Measurements from ENCODE around the gene CLNS1A. TPM values are rescaled to one million over a fixed set of nuclear protein-coding genes. Genes with fewer than 3 reads are reported as not detected.

The CLNS1A gene
- total RNA-seq, 1 donor from 2014 or later = 167 TPM

DNA sequence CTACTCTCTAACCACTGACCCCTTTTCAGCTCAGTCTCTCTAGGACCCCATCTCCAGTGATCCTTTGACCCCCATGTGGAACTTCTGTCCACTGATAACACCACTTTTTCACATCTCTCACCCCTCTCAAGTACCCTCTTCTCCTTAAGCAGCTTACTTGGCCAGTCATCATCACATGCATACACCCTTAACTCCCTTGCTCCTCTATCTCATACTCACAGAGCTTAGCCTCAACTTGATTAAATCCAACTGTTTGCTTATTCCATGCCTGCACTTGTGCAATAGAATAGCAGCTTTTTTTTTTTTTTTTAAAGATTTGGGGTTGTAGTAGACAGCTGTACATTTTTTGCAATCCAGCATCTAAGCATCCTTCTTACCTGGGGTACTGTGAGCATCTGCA, 25.7 kb downstream of the CLNS1A start:
- TF ChIP-seq CTCF (conservative IDR thresholded peaks at IDR 0.05) = no peak
- H3K4me1 Mint-ChIP-seq = no peaks in the 10 kb centered on the region
- H3K27ac Mint-ChIP-seq (ENCODE audit: unreplicated experiment) = no peak overlapping the region
- H3K27me3 Mint-ChIP-seq (ENCODE audit: low read depth) = no peaks in the 10 kb centered on the region
- peaks cover 10% of the 10 kb centered on the region for H3K36me3 Mint-ChIP-seq (ENCODE audit: low read depth)
- H3K9me3 Mint-ChIP-seq = no peaks in the 10 kb centered on the region
- no peak for DNase-seq (ENCODE audit: low read depth, low spot score)
- no peak overlapping the region for H3K4me3 Mint-ChIP-seq

DNA sequence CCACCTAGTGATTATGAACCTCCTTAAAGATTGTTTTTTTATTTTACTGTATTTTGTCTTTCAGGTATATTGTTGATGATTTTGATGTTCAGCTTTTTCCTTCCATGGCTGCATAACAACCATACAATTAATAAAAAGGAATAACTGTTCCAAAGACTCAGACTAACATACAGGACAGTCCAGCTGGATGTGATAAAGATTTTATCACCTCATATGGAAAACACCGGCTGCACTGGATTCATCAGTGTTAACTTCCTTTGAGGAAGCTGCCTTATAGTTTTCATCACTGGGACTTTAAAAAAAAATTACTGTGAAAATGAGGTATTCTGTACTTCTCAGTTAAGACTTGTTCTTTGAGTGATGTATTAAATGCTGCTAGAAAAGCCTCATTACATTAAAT, 28.4 kb downstream of the CLNS1A start:
- Mint-ChIP-seq H3K27me3 (ENCODE audit: low read depth) (no peaks in the 10 kb centered on the region), H3K4me1 (no peaks in the 10 kb centered on the region), H3K9me3 (no peaks in the 10 kb centered on the region), H3K27ac (ENCODE audit: unreplicated experiment) (no peak overlapping the region), H3K4me3 (no peak overlapping the region), H3K36me3 (ENCODE audit: low read depth) (peaks cover 8% of the 10 kb centered on the region)
- TF ChIP-seq CTCF (conservative IDR thresholded peaks at IDR 0.05) = no peak
- no peak for DNase-seq (ENCODE audit: low read depth, low spot score)

GRCh38 chr11:77604281-77604680, 33.3 kb downstream of the CLNS1A start:
- no peak overlapping the region for H3K27ac Mint-ChIP-seq (ENCODE audit: unreplicated experiment)
- DNase-seq (ENCODE audit: low read depth, low spot score) = no peak
- peaks cover 19% of the 10 kb centered on the region for H3K4me1 Mint-ChIP-seq

DNA sequence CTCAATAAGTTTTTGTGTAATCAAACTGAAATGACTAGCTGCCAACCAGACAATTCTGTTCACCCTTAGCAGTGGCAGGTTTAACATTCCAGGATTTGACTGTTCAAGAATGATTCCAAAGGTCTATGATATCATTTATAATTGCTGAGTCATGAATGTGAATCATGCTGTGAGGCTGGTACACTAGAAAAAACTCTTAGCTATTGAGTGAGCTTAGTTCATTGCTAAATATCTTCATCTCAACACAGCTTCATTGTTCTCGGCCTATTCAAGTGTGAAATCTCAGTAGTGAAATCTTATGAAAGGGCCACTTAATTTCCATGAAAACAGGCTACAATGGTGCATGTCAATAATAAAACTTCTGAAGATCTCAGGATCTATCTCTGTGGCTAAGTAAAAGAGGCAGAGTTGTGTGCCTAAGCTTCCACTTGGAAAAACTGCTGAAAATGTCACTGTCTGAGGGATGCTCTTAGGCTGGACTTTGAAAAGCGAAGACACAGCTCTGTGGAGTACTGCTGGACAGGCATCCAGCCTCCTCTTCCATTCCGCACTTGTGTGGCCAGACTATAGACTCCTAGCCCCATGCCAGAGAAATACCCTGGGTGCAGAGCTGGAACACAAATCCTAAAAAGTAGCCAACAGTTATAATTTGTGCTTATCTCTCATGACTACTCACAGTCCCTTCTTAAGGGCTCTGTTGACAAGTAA, 35.1 kb downstream of the CLNS1A start:
- H3K36me3 Mint-ChIP-seq (ENCODE audit: low read depth) = peaks cover 3% of the 10 kb centered on the region
- no peaks in the 10 kb centered on the region for H3K27me3 Mint-ChIP-seq (ENCODE audit: low read depth)
- no peak for DNase-seq (ENCODE audit: low read depth, low spot score)
- TF ChIP-seq CTCF (conservative IDR thresholded peaks at IDR 0.05) = no peak
- H3K27ac Mint-ChIP-seq (ENCODE audit: unreplicated experiment) = peak overlapping the region; percentile 74
- peak overlapping the region; percentile 12 for H3K4me3 Mint-ChIP-seq
- no peaks in the 10 kb centered on the region for H3K9me3 Mint-ChIP-seq
- H3K4me1 Mint-ChIP-seq = peaks cover 19% of the 10 kb centered on the region

More at GRCh38 chr11:77604281-77604680, 33.3 kb downstream of the CLNS1A start:
- TF ChIP-seq CTCF (conservative IDR thresholded peaks at IDR 0.05) = no peak
- Mint-ChIP-seq H3K9me3 (no peaks in the 10 kb centered on the region), H3K4me3 (no peak overlapping the region), H3K36me3 (ENCODE audit: low read depth) (peaks cover 3% of the 10 kb centered on the region), H3K27me3 (ENCODE audit: low read depth) (no peaks in the 10 kb centered on the region)

GRCh38 chr11:77598195-77598594, 39.4 kb downstream of the CLNS1A start:
- H3K4me3 Mint-ChIP-seq = no peak overlapping the region
- no peak for DNase-seq (ENCODE audit: low read depth, low spot score)
- TF ChIP-seq CTCF (conservative IDR thresholded peaks at IDR 0.05) = no peak
- no peaks in the 10 kb centered on the region for H3K9me3 Mint-ChIP-seq
- no peaks in the 10 kb centered on the region for H3K27me3 Mint-ChIP-seq (ENCODE audit: low read depth)
- H3K27ac Mint-ChIP-seq (ENCODE audit: unreplicated experiment) = no peak overlapping the region
- peaks cover 17% of the 10 kb centered on the region for H3K4me1 Mint-ChIP-seq
- H3K36me3 Mint-ChIP-seq (ENCODE audit: low read depth) = no peaks in the 10 kb centered on the region

Measured in neural crest cell (in vitro differentiated cells).